ENCODE data around the gene ST3GAL6.
A peak's percentile ranks its signal among the peaks of the same experiment; 100 is the strongest.

DNA sequence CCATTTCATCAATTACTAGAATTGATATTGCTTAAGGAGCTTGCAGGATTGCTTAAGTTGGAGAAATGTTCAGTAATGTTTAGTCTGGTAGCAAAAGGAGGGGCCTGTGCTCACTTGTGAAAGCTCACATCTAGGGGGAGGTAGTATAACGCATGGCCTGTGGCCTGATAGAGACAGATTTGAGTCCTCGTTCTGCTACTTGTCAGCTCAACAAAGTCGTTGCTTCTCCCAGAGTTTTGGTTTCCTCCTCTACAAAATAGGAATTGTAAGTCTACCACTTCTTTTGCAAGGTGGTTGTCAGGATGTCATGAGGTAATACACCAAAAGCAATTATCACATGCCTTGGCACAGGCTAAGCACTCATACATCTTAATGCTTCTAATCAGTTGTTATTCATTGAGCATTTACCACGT is 1.3 kb downstream of the ST3GAL6 start:
- TF ChIP-seq, protein P1, sequence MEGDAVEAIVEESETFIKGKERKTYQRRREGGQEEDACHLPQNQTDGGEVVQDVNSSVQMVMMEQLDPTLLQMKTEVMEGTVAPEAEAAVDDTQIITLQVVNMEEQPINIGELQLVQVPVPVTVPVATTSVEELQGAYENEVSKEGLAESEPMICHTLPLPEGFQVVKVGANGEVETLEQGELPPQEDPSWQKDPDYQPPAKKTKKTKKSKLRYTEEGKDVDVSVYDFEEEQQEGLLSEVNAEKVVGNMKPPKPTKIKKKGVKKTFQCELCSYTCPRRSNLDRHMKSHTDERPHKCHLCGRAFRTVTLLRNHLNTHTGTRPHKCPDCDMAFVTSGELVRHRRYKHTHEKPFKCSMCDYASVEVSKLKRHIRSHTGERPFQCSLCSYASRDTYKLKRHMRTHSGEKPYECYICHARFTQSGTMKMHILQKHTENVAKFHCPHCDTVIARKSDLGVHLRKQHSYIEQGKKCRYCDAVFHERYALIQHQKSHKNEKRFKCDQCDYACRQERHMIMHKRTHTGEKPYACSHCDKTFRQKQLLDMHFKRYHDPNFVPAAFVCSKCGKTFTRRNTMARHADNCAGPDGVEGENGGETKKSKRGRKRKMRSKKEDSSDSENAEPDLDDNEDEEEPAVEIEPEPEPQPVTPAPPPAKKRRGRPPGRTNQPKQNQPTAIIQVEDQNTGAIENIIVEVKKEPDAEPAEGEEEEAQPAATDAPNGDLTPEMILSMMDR (IDR thresholded peaks at IDR 0.05; ENCODE audit: low read depth, low read length, poor library complexity, severe bottlenecking) = peak; percentile 31
- TF ChIP-seq EZH2phosphoT487 (IDR thresholded peaks at IDR 0.05; ENCODE audit: borderline replicate concordance, low read length) = no peak

Measured in DOHH2 (cell line).